Activated T-helper 17 cell treated with anti-CD3 and anti-CD28 coated beads, Interleukin-2, amount 50 U/mL, for 72 hours (primary cell): ENCODE data around the gene DNM2. TPM values are rescaled to one million over a fixed set of nuclear protein-coding genes. Genes with fewer than 3 reads are reported as not detected.
"Not testable (repeated sequence)": the region's sequence is repeated elsewhere in the genome, so short reads cannot be mapped to it uniquely, and the experiment has no call there.

ENCODE experiments used
- ATAC-seq: fragments of 150-1000 bp; cut with Tn5 transposase; replicated peaks from 2 replicates; pipeline ENCODE4 v1.10.0; 2021; ENCODE audit warnings: mild to moderate bottlenecking, moderate library complexity
- H3K27ac Mint-ChIP-seq: one replicate; pipeline ENCODE4 v1.8.0; 2022; ENCODE audit warnings: mixed read lengths
- H3K27me3 Mint-ChIP-seq: one replicate; pipeline ENCODE4 v1.8.0; 2022; ENCODE audit warnings: mixed read lengths
- H3K36me3 Mint-ChIP-seq: one replicate; pipeline ENCODE4 v1.8.0; 2022; ENCODE audit warnings: low read depth, mild to moderate bottlenecking, mixed read lengths
- H3K4me1 Mint-ChIP-seq: one replicate; pipeline ENCODE4 v1.8.0; 2022; ENCODE audit warnings: mixed read lengths
- H3K4me3 Mint-ChIP-seq: one replicate; pipeline ENCODE4 v1.8.0; 2022; ENCODE audit warnings: mild to moderate bottlenecking, mixed read lengths
- H3K9me3 Mint-ChIP-seq: one replicate; pipeline ENCODE4 v1.8.0; 2022; ENCODE audit warnings: mixed read lengths
- total RNA-seq, 2 donors: library from RNA; stranded (reverse); gene quantifications; one replicate each; pipeline ENCODE4 v1.2.3, GENCODE V29; 2022

Gene DNM2
- total RNA-seq, 2 donors from 2014 or later: 185 to 209 TPM

- H3K36me3 Mint-ChIP-seq: peaks cover 66% of the 10 kb centered on the region
- no peak overlapping the region for H3K4me3 Mint-ChIP-seq
- H3K27me3 Mint-ChIP-seq: no peaks in the 10 kb centered on the region
- no peak for ATAC-seq
- H3K4me1 Mint-ChIP-seq: no peaks in the 10 kb centered on the region
- no peaks in the 10 kb centered on the region for H3K9me3 Mint-ChIP-seq
- H3K27ac Mint-ChIP-seq: no peak overlapping the region
Observed at GRCh38 chr19:10829967-10830366, 112.1 kb downstream of the DNM2 start.

GRCh38 chr19:10830370-10830769, 112.5 kb downstream of the DNM2 start:
- Mint-ChIP-seq H3K9me3 (peaks cover under 1% of the 10 kb centered on the region), H3K36me3 (peaks cover 64% of the 10 kb centered on the region), H3K27ac (no peak overlapping the region), H3K4me1 (peaks cover 1% of the 10 kb centered on the region), H3K27me3 (no peaks in the 10 kb centered on the region), H3K4me3 (no peak overlapping the region)
- no peak for ATAC-seq

- no peak for ATAC-seq
- peaks cover 4% of the 10 kb centered on the region for H3K9me3 Mint-ChIP-seq
- H3K36me3 Mint-ChIP-seq: peaks cover 64% of the 10 kb centered on the region
- H3K4me1 Mint-ChIP-seq: peaks cover 6% of the 10 kb centered on the region
- H3K27ac Mint-ChIP-seq: no peak overlapping the region
- no peaks in the 10 kb centered on the region for H3K27me3 Mint-ChIP-seq
- no peak overlapping the region for H3K4me3 Mint-ChIP-seq
Observed at GRCh38 chr19:10830931-10831779, 113.3 kb downstream of the DNM2 start.

GRCh38 chr19:10831987-10832938, 114.4 kb downstream of the DNM2 start:
- no peaks in the 10 kb centered on the region for H3K27me3 Mint-ChIP-seq
- H3K4me3 Mint-ChIP-seq: no peak overlapping the region
- H3K27ac Mint-ChIP-seq: no peak overlapping the region
- peaks cover 57% of the 10 kb centered on the region for H3K36me3 Mint-ChIP-seq
- peaks cover 6% of the 10 kb centered on the region for H3K4me1 Mint-ChIP-seq
- ATAC-seq: no peak
- H3K9me3 Mint-ChIP-seq: peaks cover 4% of the 10 kb centered on the region

GRCh38 chr19:10832939-10833296, 115.0 kb downstream of the DNM2 start:
- no peak overlapping the region for H3K4me3 Mint-ChIP-seq
- peaks cover 50% of the 10 kb centered on the region for H3K36me3 Mint-ChIP-seq
- no peak overlapping the region for H3K27ac Mint-ChIP-seq
- H3K27me3 Mint-ChIP-seq: no peaks in the 10 kb centered on the region
- H3K9me3 Mint-ChIP-seq: peaks cover 4% of the 10 kb centered on the region
- H3K4me1 Mint-ChIP-seq: peaks cover 6% of the 10 kb centered on the region
- ATAC-seq: no peak

GRCh38 chr19:10835089-10835753, 117.3 kb downstream of the DNM2 start:
- no peaks in the 10 kb centered on the region for H3K27me3 Mint-ChIP-seq
- H3K36me3 Mint-ChIP-seq: peaks cover 31% of the 10 kb centered on the region
- H3K4me1 Mint-ChIP-seq: peaks cover 6% of the 10 kb centered on the region
- ATAC-seq: no peak
- H3K4me3 Mint-ChIP-seq: peak overlapping the region; percentile 95
- peak overlapping the region; percentile 99 for H3K27ac Mint-ChIP-seq
- H3K9me3 Mint-ChIP-seq: peaks cover 4% of the 10 kb centered on the region

- Mint-ChIP-seq H3K9me3 (peaks cover 4% of the 10 kb centered on the region), H3K4me3 (peak within 1 kb of the TSS; percentile 95), H3K27me3 (no peaks in the 10 kb centered on the region), H3K27ac (peak within 1 kb of the TSS; percentile 99), H3K36me3 (peaks cover 28% of the 10 kb centered on the region), H3K4me1 (peaks cover 6% of the 10 kb centered on the region)
- peak; percentile 92 for ATAC-seq
Observed at GRCh38 chr19:10835754-10836478, 118.0 kb downstream of the DNM2 start, which contains the start of gene TMED1. TSS of gene TMED1 (minus strand) at chr19:10836212. CDS start at chr19:10836191, 21 bp downstream.

GRCh38 chr19:10836479-10837330, 118.8 kb downstream of the DNM2 start:
- no peaks in the 10 kb centered on the region for H3K27me3 Mint-ChIP-seq
- ATAC-seq: peak; percentile 47
- peaks cover 28% of the 10 kb centered on the region for H3K36me3 Mint-ChIP-seq

GRCh38 chr19:10837649-10838048, 119.8 kb downstream of the DNM2 start:
- H3K27ac Mint-ChIP-seq, H3K9me3 Mint-ChIP-seq, H3K27me3 Mint-ChIP-seq, H3K4me1 Mint-ChIP-seq, ATAC-seq: not testable (repeated sequence)
- peak overlapping the region; percentile 95 for H3K4me3 Mint-ChIP-seq
- peaks cover 27% of the 10 kb centered on the region for H3K36me3 Mint-ChIP-seq

More at GRCh38 chr19:10836479-10837330, 118.8 kb downstream of the DNM2 start:
- Mint-ChIP-seq H3K27ac (peak overlapping the region; percentile 99), H3K4me3 (peak overlapping the region; percentile 95), H3K9me3 (peaks cover 4% of the 10 kb centered on the region), H3K4me1 (peaks cover 6% of the 10 kb centered on the region)

- no peak overlapping the region for H3K4me3 Mint-ChIP-seq
Observed at GRCh38 chr19:10838377-10838776, 120.5 kb downstream of the DNM2 start.

GRCh38 chr19:10839114-10840050, 121.5 kb downstream of the DNM2 start:
- ATAC-seq: no peak
- no peak overlapping the region for H3K4me3 Mint-ChIP-seq
- no peak overlapping the region for H3K27ac Mint-ChIP-seq
- no peaks in the 10 kb centered on the region for H3K27me3 Mint-ChIP-seq
- H3K4me1 Mint-ChIP-seq: peaks cover 6% of the 10 kb centered on the region
- peaks cover 4% of the 10 kb centered on the region for H3K9me3 Mint-ChIP-seq
- peaks cover 14% of the 10 kb centered on the region for H3K36me3 Mint-ChIP-seq

More at GRCh38 chr19:10838377-10838776, 120.5 kb downstream of the DNM2 start:
- Mint-ChIP-seq H3K4me1 (peaks cover 6% of the 10 kb centered on the region), H3K9me3 (peaks cover 4% of the 10 kb centered on the region), H3K27ac (no peak overlapping the region), H3K36me3 (peaks cover 20% of the 10 kb centered on the region), H3K27me3 (no peaks in the 10 kb centered on the region)
- no peak for ATAC-seq

GRCh38 chr19:10842788-10843187, 124.9 kb downstream of the DNM2 start:
- no peaks in the 10 kb centered on the region for H3K36me3 Mint-ChIP-seq
- H3K4me1 Mint-ChIP-seq: no peaks in the 10 kb centered on the region
- H3K4me3 Mint-ChIP-seq: no peak overlapping the region
- H3K9me3 Mint-ChIP-seq: peaks cover 4% of the 10 kb centered on the region
- H3K27ac Mint-ChIP-seq: no peak overlapping the region
- H3K27me3 Mint-ChIP-seq: no peaks in the 10 kb centered on the region
- ATAC-seq: no peak
